ENCODE data around the gene TRIM37. TPM values are rescaled to one million over a fixed set of nuclear protein-coding genes. Genes with fewer than 3 reads are reported as not detected.
A peak's percentile ranks its signal among the peaks of the same experiment; 100 is the strongest.

TRIM37 gene
- total RNA-seq, 1 experiment from 2014 or later: 62.3 TPM

- TF ChIP-seq GABPB1 (CRISPR knock-in tag; IDR thresholded peaks at IDR 0.05) (peak; percentile 84), CBFB (CRISPR knock-in tag; IDR thresholded peaks at IDR 0.05; ENCODE audit: low read depth) (0 out of 2 replicates have a peak, but pooled peaks have one; percentile 79), ZNF138 (CRISPR knock-in tag; conservative IDR thresholded peaks at IDR 0.05) (no peak; the same call in 1 of the 2 replicates), SP1 (CRISPR knock-in tag; conservative IDR thresholded peaks at IDR 0.05) (peak; percentile 89), ZNF532 (CRISPR knock-in tag; IDR thresholded peaks at IDR 0.05; ENCODE audit: borderline replicate concordance) (no peak), ZNF396 (CRISPR knock-in tag; IDR thresholded peaks at IDR 0.05; ENCODE audit: borderline replicate concordance) (no peak), IRF2 (CRISPR knock-in tag; IDR thresholded peaks at IDR 0.05; ENCODE audit: borderline replicate concordance, low read depth) (no peak), NR3C1 (CRISPR knock-in tag; conservative IDR thresholded peaks at IDR 0.05; ENCODE audit: low read depth) (0 out of 2 replicates have a peak, but pooled peaks have one; percentile 86), PRRX2 (CRISPR knock-in tag; IDR thresholded peaks at IDR 0.05) (0 out of 2 replicates have a peak, but pooled peaks have one; percentile 22), GRHL2 (CRISPR knock-in tag; IDR thresholded peaks at IDR 0.05; ENCODE audit: insufficient replicate concordance, severe bottlenecking) (no peak), EMX1 (CRISPR knock-in tag; IDR thresholded peaks at IDR 0.05) (no peak), ZNF425 (CRISPR knock-in tag; conservative IDR thresholded peaks at IDR 0.05) (no peak), ESRRA (CRISPR knock-in tag; IDR thresholded peaks at IDR 0.05; ENCODE audit: borderline replicate concordance) (no peak), TCF7 (CRISPR knock-in tag; IDR thresholded peaks at IDR 0.05; ENCODE audit: low read depth) (no peak), RELA (CRISPR knock-in tag; IDR thresholded peaks at IDR 0.05; ENCODE audit: borderline replicate concordance) (peak; percentile 42; the same call in 1 of the 2 replicates), TEAD1 (CRISPR knock-in tag; IDR thresholded peaks at IDR 0.05) (peak; percentile 58), ZSCAN18 (CRISPR knock-in tag; IDR thresholded peaks at IDR 0.05) (no peak), ATF1 (CRISPR knock-in tag; IDR thresholded peaks at IDR 0.05) (no peak), CREB1 (CRISPR knock-in tag; IDR thresholded peaks at IDR 0.05) (no peak; the same call in 1 of the 2 replicates), AFF4 (CRISPR knock-in tag; IDR thresholded peaks at IDR 0.05; ENCODE audit: borderline replicate concordance) (no peak; the same call in 1 of the 2 replicates)
- TF ChIP-seq, protein P1, sequence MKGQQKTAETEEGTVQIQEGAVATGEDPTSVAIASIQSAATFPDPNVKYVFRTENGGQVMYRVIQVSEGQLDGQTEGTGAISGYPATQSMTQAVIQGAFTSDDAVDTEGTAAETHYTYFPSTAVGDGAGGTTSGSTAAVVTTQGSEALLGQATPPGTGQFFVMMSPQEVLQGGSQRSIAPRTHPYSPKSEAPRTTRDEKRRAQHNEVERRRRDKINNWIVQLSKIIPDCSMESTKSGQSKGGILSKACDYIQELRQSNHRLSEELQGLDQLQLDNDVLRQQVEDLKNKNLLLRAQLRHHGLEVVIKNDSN (CRISPR knock-in tag; IDR thresholded peaks at IDR 0.05): peak; percentile 98
- TF ChIP-seq, protein P2, sequence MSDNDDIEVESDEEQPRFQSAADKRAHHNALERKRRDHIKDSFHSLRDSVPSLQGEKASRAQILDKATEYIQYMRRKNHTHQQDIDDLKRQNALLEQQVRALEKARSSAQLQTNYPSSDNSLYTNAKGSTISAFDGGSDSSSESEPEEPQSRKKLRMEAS (CRISPR knock-in tag; IDR thresholded peaks at IDR 0.05): peak; percentile 93
- TF ChIP-seq, protein P3, sequence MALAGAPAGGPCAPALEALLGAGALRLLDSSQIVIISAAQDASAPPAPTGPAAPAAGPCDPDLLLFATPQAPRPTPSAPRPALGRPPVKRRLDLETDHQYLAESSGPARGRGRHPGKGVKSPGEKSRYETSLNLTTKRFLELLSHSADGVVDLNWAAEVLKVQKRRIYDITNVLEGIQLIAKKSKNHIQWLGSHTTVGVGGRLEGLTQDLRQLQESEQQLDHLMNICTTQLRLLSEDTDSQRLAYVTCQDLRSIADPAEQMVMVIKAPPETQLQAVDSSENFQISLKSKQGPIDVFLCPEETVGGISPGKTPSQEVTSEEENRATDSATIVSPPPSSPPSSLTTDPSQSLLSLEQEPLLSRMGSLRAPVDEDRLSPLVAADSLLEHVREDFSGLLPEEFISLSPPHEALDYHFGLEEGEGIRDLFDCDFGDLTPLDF (CRISPR knock-in tag; IDR thresholded peaks at IDR 0.05): no peak
Observed at GRCh38 chr17:59106463-59107305, at the start of gene TRIM37 (continued).

All from WTC11 (cell line).